Activated naive CD4-positive, alpha-beta T cell treated with Interleukin-2 at 50 U/mL for 16 hours (primary cell): ENCODE data around the gene CD247.
A peak's percentile ranks its signal among the peaks of the same experiment; 100 is the strongest.
"Not testable (repeated sequence)": the region's sequence is repeated elsewhere in the genome, so short reads cannot be mapped to it uniquely, and the experiment has no call there.

Source experiments
- DNase-seq: peaks from one replicate; pipeline ENCODE4 v3.0.0-alpha.2; 2020

Gene CD247

DNA sequence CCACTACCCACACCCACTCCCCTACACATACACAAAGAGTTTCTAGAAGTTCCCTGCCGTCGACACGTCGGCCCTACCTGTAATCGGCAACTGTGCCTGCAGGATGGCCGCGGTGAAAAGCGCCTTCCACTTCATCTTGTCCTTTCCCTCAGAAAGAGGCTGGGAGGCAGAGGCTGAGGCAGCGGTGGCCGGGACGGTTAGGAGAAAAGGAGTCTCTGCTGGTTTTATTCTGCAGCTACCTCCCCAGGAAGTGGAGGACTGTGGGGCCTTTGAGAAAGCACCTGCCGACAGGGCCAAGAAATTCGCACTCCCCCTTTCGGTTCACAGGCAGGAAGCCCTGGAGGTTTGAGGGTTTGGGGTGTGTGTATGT lies at the start of gene CD247:
CD247 (minus strand) TSS at position 199 of the 370 bp plus-strand sequence; CDS start at position 135, 64 bp downstream.
- DNase-seq: peak; percentile 77

DNA sequence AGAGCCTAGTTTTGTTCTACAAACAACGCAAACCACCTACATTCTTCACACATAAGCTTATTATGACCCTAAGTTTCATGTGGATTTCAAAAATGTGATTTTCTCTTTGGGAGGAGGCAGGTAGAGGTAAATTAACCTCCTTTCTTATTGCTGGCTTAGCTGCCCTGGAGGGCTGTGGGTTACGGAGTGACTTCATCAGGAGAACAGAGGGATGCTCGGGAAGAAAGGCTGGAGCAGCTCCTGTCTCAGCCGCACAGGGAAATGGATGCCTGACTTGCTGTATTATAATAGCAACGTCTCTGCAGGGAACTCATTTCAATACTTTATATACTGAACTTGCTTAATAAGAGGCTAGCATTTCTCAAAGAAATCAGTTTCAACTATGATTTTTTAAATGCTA lies 49.3 kb upstream of the CD247 start:
- DNase-seq: no peak

DNA sequence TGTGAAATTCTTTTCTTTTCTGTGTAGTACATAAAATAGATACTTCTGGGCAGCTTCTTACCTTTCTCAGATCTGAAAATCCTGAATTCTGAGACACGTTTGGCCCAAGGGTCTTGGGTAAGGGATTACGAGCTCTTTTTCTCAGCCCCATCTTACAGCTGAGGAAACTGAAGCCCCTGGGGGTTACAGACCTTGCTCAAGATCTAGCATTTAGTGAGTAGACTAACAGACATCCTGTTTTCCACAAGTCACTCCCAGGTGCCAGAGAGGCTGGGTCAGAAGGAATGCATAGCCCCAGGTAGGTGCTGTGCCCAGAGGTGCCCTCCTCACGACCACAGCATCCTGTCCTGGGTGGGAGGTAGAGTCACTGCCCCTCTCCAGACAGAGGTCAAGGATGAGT lies 48.4 kb upstream of the CD247 start:
- no peak for DNase-seq

DNA sequence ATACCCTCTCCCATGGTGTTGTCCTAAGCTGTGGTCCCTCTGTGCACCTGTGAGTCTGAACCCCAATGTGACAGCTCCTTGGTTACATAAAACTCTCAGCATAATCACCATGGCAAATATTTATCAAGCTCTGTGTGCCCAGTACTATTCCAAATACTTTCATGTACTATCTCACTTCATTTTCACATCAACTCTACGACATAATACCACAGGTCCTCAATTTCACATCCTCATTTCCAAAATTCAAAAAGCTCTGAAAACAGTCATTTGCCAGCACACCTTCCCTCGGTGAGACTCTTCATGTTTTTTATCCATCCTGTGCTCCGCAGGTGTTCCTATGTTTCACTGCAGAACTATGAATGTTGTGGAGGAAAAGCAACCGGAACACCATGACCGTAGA lies 47.6 kb upstream of the CD247 start:
- no peak for DNase-seq

DNA sequence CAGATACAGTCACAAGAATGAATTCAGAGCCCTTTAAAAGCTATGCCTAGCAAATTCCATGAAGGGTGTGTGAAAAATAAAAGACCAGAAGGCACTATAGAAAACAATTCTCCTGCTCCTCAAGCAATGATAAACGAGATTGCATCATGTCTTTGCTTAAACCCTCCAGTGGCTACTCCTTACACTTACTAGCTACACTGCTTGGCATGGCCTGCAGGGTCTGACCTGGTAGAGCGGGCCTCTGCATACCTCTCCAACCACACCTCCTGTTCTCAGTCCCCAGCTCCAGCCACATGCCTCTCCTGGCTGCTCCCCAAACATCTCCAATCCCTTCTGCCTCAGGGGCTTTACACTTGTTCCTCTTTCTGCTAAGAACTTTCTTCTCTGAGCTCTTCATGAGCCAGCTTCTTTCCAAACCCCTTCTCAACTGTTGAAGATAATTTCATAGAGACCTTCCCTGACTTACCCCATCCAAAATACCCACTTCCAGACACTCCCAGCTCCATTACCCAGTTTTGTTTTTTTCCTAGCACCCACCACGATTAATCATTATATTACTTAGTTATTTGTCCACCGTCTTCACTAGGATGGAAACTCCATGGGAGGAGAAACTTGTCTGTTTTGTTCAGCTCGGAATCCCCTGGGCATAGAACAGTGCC lies 46.4 kb upstream of the CD247 start:
- no peak for DNase-seq

DNA sequence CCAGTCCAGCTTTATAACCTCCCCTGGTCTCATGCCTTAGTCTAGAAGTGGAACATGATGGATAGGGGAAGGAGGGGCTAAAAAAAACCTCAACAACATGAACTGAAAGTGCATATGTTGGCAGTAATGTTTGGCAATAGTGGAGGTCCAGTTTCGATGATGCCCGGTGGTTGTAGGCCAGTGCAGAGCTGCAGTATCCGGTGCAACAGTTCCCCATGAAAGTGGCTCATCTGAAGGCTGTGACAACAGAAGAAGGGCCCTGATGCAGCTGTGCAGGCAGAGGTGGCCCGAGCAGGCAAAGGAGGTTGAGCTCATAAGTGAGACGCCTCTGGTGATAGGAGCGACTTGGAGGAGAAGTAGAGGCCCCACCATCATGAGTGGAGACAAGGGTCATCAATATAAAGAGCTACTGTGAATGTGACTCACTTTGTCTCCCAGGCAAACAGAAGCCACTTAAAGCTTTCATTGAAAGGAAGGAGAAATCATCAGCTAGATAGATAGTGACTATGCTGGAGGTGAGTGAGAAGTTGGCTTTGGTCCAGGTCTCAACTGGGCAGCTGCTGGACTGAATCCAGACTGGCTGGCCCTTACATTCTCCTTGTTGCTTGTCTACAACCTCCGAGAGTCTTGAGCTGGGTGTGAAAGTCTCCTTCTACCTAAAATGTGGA lies 45.4 kb upstream of the CD247 start:
- no peak for DNase-seq

DNA sequence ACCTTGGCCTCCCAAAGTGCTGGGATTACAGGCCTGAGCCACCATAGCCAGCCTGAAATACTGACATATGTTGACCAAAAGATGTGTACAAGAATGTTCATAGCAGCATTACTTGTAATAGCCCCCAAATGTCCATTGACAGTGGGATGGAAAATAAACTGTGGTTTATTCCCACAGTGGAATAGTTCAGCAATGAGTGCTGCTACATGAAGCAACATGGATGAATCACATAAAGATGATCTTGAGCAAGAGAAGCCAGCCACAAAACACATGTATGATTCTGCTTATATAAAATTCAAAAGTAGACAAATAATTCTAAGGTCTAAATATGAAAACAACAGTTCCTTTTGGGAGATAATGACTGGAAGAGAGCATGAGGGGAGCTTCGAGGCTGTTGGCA lies 44.4 kb upstream of the CD247 start:
- no peak for DNase-seq

DNA sequence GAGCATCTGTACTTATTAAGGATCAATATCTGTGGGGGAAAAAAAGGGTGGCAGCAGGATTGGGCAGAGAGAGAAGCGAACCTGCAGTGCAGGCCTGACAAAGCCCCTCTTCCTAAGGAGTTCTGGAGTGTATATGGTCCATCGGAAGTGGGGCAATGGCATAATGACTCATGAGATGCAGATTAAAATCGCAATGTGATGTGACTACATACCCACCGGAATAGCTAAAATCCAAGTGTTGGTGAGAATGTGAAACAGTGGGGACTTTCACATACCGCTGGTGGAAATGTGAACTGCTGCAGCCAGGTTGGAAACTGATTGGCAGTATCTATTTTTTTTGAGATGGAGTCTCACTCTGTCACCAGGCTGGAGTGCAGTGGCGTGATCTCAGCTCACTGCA lies 43.4 kb upstream of the CD247 start:
- DNase-seq: no peak

DNA sequence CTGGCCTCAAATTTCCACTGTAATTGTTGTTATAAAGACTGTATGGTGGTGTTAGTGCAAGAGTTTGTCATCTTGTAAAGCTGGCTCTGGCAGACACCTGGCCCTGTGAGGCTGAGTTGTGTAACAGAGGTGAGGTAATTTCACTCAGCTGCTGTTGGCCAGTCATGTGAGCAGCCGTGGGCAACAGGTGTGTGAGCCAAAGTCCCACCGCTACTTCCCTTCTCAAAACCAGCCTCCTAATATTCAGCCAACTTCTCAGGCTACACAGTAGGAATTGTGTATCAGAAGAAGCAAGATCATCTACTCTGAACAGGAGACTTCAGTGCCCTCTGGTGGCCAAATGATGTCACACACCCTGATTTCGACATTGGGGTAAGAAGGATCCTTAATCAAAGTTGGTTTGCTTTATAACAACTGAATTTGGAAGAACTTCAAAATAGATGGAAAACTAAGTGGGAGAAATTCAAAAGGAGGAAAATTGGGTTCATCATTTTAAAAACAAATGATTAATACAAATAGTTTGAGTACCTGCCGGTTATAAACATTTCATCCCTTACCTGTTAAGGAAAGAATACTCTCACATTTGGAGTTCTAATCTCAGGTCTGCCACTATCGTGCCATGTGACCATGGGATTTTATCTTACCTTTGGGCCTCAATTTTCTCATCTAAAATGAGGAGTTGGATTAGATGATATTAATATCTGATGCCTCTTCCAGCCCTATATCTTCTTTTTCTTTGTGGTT lies 37.8 kb upstream of the CD247 start:
- peak; percentile 78 for DNase-seq

DNA sequence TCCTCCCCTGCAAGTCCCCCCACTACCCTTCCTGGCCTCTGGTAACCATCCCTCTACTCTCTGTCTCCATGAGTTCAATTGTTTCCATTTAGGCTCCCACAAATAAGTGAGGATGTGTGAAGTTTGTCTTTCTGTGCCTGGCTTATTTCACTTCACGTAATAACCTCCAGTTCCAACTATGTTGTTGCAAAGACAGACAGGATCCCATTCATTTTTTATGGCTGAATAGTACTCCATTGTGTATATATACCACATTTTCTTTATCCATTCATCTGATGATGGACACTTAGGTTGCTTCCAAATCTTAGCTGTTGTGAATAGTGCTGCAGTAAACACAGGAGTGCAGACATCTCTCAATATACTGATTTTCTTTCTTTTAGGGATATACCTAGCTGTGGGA lies 36.7 kb upstream of the CD247 start:
- not testable (repeated sequence) for DNase-seq

DNA sequence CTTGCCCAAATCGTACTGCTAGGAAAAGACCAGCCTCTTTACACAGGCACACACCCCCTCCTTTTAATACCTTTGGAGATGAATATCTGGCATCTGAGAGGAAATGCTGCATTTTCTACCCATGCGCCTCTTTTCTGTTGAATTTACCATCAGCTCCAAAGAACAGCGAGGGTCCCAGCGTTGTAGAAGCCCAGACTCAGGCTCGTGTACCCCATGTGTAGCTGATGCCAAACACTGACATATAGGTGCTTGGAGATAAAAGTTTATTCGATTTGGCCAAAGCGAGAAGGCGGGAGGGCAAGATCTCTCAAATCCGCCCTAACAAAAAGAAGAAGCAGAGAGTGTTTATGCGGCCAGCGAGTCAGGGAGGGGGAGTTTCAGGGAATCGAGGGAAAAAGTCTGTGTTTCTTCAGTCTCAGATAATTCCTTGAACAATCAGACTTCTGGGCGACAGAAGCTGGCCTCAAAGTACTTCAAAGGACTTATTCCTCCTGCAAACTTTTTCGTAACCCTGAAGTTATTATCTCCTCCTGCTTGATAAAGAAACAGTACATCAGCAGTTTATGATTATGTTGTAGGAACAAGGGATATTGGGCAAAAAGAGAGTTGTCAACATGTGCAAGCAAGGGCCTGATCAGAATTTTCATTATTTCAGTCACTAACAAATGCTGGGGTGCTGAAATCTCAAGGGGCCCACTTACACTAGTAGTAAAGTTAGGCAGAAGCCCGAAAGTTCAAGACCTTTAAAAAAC lies 35.9 kb upstream of the CD247 start:
- DNase-seq: no peak

DNA sequence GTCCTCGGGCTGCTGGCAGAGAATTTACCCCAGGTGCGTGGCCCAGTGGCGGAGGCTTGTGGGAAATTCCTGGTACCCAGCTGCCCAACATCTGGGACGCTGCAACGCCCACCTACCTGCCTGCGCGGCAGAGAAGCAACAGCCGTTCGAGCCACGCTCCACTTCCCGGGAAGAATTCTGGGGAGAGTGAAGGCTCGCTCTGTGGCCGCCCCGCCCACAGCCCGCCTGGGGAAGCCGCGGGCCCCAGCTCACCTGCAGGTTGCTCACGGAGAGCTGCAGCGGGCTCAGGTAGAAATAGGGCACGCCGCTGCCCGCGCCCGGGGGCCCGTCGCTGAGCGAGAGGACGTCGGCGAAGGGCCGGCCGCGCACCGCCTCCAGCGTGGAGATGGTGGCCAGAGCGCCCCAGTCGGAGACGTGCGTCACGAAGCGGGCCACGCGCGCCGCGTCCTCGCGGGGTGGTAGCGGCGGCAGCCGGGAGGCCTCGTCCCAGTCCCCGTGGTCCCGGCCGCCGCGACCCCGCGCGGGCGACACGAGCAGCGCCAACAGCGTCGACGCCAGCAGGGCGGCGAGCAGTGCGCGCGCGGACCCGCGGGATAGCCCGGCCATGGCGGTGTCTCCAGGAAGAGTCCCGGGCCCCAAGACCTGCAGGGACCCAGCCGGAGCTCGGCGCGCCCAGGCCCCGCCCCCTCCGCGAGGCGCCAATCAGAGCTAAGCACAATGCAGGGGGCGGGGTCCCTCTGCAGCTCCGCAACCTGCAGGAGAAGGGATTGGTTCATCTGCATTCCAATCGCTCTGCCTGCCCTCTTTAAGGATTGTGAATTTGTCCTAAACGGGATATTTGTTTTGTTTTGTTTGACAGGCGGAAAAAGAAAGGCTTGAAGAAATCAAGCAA lies 35.1 kb upstream of the CD247 start, which contains the start of gene CREG1:
CREG1 (minus strand) TSS at position 627 of the 892 bp plus-strand sequence.
- DNase-seq: peak; percentile 90

DNA sequence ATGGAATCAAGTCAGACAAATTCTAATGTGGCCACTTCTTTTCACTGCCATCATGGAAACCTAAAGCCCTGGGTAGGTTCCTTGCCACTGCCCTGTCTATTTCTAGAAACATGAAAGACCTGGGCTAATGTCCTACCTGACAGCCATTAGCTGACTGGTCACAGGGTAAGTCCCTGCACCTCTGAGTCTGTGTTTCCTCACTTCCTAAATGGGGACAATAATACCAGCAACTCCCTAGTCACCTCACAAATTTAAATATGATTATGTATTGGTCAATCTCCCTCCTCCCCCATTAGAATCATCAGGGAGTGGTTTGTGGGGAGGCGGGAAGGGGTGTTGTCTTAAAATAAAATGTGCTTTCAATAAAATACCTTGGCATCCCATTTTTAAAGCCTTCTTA lies 33.0 kb upstream of the CD247 start:
- DNase-seq: no peak

DNA sequence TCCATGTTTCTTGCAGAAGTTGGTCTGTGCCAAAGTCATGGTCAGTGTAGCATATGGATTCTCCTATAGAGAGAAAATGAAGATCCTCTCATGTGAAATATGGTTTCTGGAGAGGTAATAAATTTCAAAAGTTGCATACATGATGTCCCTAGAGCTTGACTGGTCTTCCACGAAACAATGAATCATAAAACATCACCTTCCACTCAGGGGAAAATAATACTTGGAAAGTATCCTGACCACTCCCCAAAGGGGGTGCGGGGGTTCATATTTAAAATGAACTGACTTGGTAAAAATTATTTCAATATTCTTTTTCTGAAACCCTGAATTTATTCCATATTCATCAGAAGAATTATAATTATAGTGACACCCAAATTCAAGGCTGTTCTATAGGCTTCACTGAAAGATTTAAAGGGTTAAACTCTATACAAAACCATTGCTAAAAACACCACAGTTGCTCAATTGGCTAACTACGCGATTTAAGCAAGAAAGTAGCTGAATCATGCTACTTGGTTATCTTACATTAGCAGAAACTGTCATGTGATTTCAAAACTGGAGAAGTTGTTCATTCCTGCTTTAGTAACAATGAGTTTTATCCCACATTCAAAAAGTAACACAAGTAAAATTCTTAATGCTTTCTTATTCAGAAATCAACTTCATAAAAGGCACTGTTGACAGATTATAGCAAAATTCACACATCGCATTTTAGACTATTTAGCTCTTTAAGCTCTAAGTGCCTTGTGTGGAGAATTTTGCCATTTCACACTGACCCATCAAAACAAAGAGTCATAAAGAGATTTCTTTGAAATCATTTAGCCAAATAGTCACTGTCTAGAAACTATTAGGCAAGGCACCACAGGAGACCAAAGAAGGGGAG lies 30.0 kb upstream of the CD247 start:
- DNase-seq: no peak

DNA sequence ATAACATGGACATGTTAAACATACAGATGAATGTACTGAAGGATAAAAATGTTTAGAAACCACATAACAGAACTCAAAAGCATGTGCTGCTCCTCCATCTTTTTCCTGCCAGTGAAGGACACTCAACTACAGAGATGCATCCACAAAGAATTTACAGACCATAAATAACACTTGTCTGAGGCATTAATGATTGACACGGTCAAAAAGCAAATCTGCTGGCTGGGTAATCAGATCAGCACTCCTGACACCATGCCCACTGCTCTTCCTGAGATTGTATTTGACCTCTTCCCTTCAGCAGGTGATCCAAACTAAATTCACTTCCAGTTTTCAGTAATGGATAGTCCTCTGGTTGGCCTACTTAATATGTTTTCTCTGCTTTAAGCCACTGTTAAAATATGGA lies 28.6 kb upstream of the CD247 start:
- no peak for DNase-seq

DNA sequence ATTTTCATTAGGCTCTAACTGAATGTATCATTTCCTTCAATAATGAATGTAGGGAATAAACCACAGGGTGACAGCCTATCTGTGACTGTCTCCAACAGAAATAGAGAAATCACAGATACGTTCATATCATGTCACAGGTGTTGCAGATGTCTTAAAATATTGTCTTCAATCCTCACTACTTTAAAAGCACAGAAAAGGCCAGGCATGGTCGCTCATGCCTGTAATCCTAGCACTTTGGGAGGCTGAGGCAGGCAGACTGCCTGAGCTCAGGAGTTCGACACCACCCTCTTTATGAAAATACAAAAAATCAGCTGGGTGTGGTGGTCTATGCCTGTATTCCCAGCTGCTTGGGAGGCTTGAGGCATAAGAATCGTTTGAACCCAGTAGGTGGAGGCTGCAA lies 27.0 kb upstream of the CD247 start:
- no peak for DNase-seq

DNA sequence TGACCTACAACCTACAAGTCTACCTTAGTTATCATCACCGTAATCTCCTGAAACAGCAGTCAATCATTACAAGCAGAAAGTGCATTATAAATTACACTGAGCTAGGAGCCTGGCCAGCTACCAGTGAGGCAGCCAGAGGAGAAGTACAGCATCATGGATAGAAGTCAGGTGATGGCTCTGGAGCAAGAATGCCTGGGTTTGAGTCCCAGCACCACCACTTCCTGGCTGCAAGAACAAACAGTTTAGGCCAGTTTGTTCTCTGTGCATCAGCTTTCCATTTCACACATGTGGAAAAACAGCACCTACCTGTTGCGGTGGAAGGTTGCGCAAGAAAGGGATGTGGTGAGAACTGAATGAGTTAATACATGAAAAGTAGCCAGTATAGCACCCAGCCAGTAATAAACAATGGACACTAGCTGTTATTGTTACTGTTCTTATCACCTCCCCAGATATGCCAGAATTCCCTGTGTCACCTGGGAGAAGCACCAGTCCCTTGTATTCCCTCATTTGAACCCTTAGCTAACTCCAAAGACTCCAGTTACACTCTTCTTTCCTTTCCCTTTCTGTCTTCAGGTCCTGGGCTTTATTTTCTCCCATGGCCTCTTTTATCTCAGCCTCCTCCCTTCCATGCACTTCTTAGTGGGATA lies 26.2 kb upstream of the CD247 start:
- DNase-seq: no peak

DNA sequence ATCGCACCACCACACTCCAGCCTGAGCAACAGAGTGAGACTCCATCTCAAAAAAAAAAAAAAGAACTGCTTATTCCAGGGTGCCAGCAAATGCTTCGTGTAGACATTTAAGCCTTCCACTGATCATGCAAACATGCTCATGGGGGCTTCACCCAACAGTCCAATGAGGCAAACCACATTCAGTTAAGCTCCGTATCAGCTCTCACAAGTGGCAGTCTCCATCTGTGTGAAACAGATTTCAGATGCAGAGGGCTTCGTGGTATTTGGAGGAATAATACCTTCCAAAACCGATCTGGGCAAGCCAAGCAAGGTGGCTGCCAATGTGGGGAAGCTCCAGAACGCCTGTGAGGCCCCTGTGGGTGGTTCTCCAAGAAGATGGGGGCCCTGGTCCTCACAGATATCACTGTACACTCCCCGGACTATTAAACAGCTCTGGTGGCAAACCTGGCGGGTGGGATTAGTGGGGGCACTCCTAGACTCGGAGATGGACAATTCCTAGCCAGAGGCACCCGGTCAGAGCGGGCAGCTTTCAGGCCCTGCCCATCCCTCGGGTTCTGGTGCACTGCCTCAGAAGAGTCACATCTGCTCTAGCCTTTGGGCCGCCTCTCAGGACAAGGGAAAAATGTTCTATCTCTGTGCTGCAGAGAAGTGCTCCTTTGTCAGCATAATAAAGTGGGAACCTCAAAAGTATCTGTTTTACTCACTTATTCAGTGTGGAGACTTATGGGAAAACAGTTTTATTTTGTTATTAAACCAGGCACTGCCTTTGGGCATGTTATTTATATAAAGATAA lies 25.1 kb upstream of the CD247 start:
- DNase-seq: no peak

DNA sequence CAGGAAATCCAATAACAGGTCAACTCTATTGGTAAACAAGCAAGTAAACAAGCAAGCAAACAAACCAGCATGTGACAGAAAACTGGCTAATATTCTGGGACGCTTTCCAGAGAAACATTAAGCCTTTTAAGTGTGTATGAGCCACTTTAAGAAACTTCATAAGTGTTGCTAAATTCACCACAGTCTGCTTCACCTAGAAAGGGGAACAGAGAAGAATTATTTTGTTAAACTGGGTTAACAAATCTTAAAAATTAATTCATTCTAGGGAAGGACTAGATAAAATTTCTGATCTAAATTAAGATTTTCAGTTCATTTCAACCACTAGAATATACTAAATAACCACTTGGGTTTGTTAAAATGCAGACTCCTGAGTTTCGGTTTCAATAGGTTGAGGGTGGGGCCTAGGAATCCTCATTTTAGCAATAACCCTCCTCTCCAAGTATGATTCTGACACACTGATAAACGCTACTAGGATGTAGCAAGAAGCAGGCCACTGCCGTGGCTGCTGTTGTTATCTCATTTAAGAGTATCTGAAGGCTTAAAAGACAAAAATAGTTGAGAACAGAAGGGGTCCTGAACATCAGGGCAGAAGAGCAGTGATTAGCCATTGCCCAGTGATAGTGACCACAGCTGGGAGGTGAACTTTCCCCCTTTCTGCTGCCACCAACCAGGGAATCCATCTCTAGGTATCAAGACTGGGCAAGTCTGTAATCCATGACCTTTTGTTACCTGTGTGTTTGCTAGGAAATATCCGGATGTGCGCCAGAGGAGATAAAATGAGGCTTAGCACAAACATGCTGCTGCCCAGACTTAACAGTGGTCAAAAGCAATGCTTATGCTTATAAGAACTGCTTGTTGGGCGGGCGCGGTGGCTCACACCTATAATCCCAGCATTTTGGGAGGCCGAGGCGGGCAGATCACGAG lies 24.0 kb upstream of the CD247 start:
- DNase-seq: no peak
